Endothelial cell of umbilical vein (primary cell): ENCODE measurements around the gene SETD2.

ENCODE experiments used
- POLR2A ChIP-seq: IDR thresholded peaks from 2 replicates; pipeline ENCODE4 v1.6.1; 2012; ENCODE audit warnings: low read depth, mild to moderate bottlenecking, control low read depth, low read length
- TF ChIP-seq, protein P1 (sequence below): IDR thresholded peaks from 2 replicates; pipeline ENCODE4 v1.6.1; 2011; ENCODE audit not compliant: insufficient read depth, insufficient read length

GRCh38 chr3:47014036-47014435 is 149.9 kb downstream of the SETD2 start:
- TF ChIP-seq, protein P1, sequence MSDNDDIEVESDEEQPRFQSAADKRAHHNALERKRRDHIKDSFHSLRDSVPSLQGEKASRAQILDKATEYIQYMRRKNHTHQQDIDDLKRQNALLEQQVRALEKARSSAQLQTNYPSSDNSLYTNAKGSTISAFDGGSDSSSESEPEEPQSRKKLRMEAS: no peak
- no peak for TF ChIP-seq POLR2A
